Retinal pigment epithelial cell (primary cell): ENCODE measurements around the gene PGP.

ENCODE experiments used
- DNase-seq: peaks from one replicate; pipeline ENCODE4 v3.0.0-alpha.2; 2010; ENCODE audit warnings: low read depth
- H3K4me3 ChIP-seq: 2 replicates; pipeline ENCODE4 v1.5.1; 2011; ENCODE audit warnings: mild to moderate bottlenecking, low read length, control low read depth, moderate library complexity
- CTCF ChIP-seq: conservative IDR thresholded peaks from 2 replicates; pipeline ENCODE4 v1.5.1; 2011; ENCODE audit warnings: low read depth, low read length, control low read depth, inconsistent platforms

The PGP gene

GRCh38 chr16:2161911-2162310 lies 52.7 kb downstream of the PGP start:
- no peak for DNase-seq
- H3K4me3 ChIP-seq: no peak overlapping the region
- TF ChIP-seq CTCF: no peak
